Left lobe of liver (tissue), 2 donors: ENCODE data around the gene TMEM130. TPM values are rescaled to one million over a fixed set of nuclear protein-coding genes. Genes with fewer than 3 reads are reported as not detected.
"Not testable (repeated sequence)": the region's sequence is repeated elsewhere in the genome, so short reads cannot be mapped to it uniquely, and the experiment has no call there.

ENCODE experiments used
- ATAC-seq: fragments of 200-7000 bp; cut with Tn5 transposase; one replicate; pipeline ENCODE4 v1.9.1; 2020; ENCODE audit warnings: mild to moderate bottlenecking, moderate library complexity
- DNase-seq: peaks from one replicate; pipeline ENCODE4 v3.0.0-alpha.2; 2020; ENCODE audit warnings: low spot score
- total RNA-seq: library from RNA; stranded (reverse); gene quantifications from one replicate; pipeline ENCODE4 v1.2.1, GENCODE V29; 2021
- donor health status: DM: no; HTN: no; CAD: no; lungs with moderate emphysema.
- donor health status: DM: no; HTN: yes; CAD: no.

TMEM130 gene
- total RNA-seq, 1 donor from 2014 or later = 0.10 TPM

GRCh38 chr7:98877692-98878364, 8.0 kb upstream of the TMEM130 start:
- no peak for DNase-seq
- ATAC-seq = no peak

DNA sequence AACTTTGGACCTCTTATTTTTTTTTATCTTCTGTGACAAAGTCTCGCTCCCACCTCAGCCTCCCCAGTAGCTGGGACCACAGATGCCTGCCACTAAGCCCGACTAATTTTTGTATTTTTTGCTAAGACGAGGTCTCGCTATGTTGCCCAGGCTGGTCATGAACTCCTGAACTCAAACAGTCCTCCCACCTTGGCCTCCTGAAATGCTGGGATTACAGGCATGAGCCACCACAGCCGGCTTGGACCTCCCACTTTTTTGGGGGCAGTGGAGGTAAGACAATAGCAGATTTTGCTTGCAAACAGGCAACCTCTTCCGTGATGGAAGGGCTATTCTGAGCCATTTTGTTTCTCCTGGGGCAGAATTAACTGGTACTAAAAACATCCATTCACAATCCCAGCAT, 7.3 kb upstream of the TMEM130 start:
- DNase-seq = peak; percentile 22
- ATAC-seq = no peak

DNA sequence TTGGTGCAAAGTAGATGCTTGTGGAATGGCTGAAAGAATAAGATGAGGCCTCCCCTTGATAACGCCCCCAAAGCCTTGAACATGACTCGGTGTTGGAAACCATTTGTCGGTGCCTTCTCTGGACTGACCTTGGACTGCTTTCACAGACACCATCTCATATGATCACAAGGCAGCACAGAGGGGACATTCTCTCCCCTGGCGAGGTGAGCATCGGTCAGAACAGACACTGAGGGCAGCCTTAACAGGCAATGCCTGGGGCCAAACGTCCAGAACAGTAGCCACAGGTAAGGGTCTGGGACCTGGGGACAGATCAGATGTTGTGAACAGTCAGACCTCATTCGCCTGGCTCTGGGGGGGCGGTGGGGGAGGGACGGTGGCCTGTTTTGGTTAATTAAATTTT, 5.7 kb upstream of the TMEM130 start:
- no peak for DNase-seq

GRCh38 chr7:98874942-98875341, 5.1 kb upstream of the TMEM130 start:
- ATAC-seq (no peak), DNase-seq (no peak)

More for the DNA sequence above, 5.7 kb upstream of the TMEM130 start:
- ATAC-seq = no peak

DNA sequence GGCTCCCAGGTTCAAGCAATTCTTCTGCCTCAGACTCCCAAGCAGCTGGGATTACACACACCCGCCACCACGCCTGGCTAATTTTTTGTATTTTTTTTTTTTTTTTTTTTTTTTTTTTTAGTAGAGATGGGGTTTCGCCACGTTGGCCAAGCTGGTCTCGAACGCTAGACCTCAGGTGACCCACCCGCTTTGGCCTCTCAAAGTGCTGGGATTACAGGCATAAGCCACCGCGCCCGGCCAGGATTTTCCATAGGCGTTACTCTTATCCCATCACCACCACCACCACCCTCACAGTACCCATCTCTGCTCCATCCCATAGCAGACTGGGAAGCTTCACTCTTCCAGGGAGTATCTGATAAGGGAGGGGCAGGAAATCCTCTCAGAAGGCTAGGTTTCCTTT, 3.8 kb upstream of the TMEM130 start:
- not testable (repeated sequence) for DNase-seq, ATAC-seq

- DNase-seq = no peak
- ATAC-seq = peak; percentile 37
Observed at GRCh38 chr7:98872328-98872924, 2.6 kb upstream of the TMEM130 start.

GRCh38 chr7:98870807-98871491, 1.1 kb upstream of the TMEM130 start:
- ATAC-seq (no peak), DNase-seq (no peak)

DNA sequence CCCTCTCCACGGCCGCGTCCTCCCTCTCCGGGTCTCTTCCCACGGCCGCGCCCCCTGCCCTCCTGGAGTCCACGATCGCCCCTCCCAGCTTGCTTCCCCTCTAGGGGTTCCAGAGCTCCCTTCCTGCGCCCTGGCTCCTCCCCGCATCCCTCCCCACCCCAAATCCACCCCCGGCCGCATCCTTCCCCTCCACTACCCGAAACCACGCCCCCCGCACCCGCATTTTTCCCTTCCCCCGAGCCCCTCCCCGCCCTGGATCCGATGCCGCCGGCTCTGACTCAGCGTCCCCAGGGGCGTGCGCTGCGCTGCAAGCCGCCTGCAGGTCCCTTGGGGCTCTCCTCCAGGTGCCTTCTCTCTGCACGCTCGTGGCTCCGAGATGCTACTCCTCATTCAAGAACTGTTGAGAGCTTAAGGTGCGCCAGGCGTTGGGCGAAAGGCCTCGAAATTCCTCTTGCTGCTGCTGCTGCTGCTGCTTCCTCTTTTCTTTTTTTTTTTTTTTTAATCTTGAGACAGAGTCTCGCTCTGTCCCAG, 372 bp upstream of the TMEM130 start:
- DNase-seq (no peak), ATAC-seq (no peak)

DNA sequence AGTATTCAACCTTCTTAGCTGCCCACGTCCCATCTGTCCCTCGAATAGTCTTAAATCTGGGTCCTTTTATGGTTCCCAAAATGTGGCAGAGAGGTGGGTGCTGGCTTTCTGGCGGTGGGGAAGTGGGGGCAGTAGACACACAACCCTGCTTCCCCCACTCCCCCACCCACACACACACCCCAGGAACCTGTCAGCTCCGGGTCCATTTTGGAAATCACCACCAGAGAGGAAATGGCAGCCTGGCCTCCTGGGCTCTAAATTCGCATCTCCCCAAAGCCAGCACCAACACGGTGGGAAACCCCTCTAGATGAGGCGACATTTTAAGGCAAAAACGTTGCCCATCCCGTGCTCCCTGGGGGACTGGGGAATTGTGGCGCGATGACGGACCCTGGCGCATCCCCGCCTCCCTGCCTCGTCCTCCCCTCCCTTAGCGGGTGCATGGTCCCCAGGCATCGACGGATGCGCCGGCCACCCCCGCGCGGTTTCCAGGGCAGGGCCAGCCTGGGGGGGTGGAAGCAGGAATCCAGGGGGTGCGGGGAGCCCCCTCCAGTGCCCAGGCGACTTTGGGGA, 702 bp downstream of the TMEM130 start:
- DNase-seq = no peak

DNA sequence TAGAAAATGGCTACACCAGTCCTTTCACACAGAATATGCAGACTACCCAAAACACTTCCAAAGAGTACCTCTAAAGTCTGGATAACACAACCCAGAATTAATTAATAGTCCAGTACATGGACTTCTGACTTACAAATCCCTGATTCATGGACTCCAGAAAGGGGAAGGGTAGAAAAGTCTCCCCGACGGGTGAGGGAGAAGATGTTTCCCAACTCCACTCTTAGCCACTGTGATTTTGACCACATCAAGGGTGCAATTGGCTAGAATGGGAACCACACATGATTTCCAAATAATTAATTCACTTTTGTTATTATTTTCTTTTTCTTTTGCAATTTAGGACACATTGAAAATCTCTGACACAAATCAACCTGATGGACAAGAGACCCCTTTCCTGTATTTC, 1.4 kb downstream of the TMEM130 start:
- ATAC-seq = no peak
- DNase-seq = no peak

More for the DNA sequence above, 702 bp downstream of the TMEM130 start:
- no peak for ATAC-seq

DNA sequence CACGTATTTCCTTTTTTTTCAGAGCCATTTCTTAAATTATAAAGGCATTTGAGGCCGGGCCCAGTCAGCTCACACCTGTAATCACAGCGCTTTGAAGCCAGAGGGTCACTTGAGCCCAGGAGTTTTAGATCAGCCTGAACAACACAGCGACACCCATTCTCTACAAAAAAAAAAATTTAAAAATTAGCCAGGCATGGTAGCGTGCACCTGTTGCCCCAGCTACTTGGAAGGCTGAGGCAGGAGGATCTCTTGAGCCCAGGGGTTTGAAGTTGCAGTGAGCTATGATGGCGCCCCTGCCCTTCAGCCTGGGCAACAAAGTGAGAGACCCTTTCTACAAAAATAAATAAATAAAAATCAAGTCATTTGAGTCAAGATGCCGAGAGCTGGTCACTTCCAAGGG, 3.0 kb downstream of the TMEM130 start:
- DNase-seq (no peak), ATAC-seq (no peak)

DNA sequence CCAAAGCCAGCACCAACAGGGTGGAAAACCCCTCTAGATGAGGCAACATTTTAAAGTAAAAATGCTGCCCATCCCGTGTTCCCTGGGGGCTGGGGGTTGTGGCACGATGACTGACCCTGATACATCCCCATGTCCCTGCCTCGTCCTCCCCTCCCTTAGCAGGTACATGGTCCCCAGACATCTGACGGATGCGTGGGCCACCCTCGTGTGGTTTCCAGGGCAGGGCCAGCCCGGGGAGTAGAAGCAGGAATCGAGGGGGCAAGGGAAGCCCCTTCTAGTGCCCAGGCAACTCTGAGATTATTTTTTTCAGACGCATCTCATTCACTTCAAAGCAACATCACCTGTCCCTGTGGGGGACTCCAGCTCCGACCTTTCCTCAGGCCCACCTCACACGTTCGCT, 3.5 kb downstream of the TMEM130 start:
- no peak for ATAC-seq

DNA sequence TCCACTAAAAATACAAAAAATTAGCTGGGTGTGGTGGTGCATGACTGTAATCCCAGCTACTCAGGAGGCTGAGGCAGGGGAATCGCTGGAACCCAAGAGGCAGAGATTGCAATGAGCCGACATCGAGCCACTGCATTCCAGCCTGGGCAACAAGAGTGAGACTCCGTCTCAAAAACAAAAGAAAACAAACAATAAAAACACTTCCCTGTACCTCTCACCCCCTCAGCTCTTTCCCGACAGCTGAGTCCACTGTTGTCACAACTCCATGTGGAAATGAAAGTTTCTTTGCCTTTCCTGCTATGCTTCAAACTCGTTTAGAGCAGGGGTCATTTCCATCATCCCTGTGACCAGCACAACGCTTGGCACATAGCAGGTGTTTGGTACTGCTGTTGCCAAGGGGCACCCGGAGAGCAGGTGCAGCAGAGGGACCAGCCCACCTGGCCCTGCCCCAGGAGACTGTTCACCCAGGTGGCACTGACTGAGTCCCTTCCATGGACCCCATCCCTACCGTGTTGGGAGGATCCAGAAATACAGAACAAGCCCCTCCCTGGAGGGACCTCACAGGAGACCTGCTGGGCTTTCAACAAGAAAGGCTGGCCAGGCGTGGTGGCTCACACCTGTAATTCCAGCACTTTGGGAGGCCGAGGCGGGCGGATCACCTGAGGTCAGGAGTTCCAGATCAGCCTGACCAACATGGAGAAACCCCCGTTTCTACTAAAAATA, 4.9 kb downstream of the TMEM130 start:
- no peak for DNase-seq
- ATAC-seq = peak; percentile 14

More for the DNA sequence above, 3.5 kb downstream of the TMEM130 start:
- DNase-seq = no peak

DNA sequence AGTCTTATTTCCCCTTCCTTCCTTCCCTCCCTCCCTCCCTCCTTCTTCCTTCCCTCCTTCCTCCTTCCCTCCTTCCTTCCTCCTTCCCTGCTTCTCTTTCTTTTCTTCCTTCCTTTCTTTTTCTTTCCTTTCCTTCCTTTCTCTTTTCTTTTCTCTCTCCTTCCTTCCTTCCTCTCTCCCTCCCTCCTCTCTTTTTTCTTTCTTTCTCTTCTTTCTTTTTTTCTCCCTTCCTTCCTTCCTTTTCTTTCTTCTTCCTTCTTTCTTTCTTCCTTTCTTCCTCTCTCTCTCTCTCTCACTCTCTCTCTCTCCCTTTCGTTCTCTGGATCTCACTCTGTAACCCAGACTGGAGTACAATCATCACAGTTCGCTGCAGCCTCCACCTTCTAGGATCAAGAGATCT, 6.2 kb downstream of the TMEM130 start:
- DNase-seq (no peak), ATAC-seq (no peak)

- DNase-seq = no peak
- ATAC-seq = no peak
Observed at GRCh38 chr7:98862716-98863420, 6.9 kb downstream of the TMEM130 start.

DNA sequence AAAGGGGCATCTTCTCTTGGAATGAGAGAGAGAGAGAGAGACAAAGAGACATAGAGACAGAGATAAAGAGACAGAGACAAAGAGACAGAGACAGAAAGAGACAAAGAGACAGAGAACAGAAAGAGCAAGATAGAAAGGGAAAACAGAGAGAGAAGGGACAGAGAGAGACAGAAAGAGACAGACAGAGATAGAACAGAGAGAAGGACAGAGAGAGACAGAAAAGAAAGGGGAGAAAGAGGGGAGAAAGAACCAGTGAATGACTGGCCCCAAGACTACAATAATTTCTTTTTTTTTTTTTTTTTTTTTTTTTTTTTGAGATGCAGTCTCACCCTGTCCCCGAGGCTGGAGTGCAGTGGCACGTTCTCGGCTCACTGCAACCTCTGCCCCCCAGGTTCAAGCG, 7.6 kb downstream of the TMEM130 start:
- ATAC-seq (no peak), DNase-seq (no peak)

GRCh38 chr7:98860071-98860470, 9.7 kb downstream of the TMEM130 start:
- ATAC-seq = peak; percentile 44
- DNase-seq = no peak

GRCh38 chr7:98855610-98856422, 14.0 kb downstream of the TMEM130 start:
- ATAC-seq (no peak), DNase-seq (no peak)

DNA sequence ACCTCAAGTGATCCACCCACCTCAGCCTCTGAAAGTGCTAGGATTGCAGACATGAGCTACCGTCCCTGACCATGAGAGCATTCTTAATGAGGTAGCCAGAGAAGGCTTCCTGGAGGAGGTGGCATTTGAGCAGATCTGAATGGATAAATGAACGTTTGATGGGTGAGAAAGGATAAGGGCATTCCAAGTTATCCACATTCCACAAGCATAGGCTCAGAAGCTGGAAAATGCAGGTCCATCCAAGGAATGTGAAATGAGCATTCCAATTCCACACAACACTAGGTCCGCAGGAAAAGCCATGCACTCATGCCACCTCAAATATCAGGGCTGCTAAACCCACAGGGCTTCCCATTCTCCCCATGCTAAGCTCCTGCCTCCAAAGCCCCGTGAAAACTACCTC, 17.0 kb downstream of the TMEM130 start:
- no peak for ATAC-seq
- no peak for DNase-seq
